Bone marrow (tissue), 2 donors: Measurements from ENCODE around the gene MEIOSIN.
"Not testable (repeated sequence)": the region's sequence is repeated elsewhere in the genome, so short reads cannot be mapped to it uniquely, and the experiment has no call there.

ENCODE experiments used
- DNase-seq, 2 donors: peaks; one replicate each; lab custom pipeline; 2025; lab: John Stamatoyannopoulos, UW

MEIOSIN gene

GRCh38 chr19:45798995-45799517 lies 65.8 kb downstream of the MEIOSIN start:
- DNase-seq = peak; percentile 20 to 54

- not testable (repeated sequence) for DNase-seq
Observed at GRCh38 chr19:45799541-45799940, 66.3 kb downstream of the MEIOSIN start.

- DNase-seq = no peak
Observed at GRCh38 chr19:45800070-45800553, 66.9 kb downstream of the MEIOSIN start.

- DNase-seq = no peak
Observed at GRCh38 chr19:45801603-45802175, 68.5 kb downstream of the MEIOSIN start.

DNA sequence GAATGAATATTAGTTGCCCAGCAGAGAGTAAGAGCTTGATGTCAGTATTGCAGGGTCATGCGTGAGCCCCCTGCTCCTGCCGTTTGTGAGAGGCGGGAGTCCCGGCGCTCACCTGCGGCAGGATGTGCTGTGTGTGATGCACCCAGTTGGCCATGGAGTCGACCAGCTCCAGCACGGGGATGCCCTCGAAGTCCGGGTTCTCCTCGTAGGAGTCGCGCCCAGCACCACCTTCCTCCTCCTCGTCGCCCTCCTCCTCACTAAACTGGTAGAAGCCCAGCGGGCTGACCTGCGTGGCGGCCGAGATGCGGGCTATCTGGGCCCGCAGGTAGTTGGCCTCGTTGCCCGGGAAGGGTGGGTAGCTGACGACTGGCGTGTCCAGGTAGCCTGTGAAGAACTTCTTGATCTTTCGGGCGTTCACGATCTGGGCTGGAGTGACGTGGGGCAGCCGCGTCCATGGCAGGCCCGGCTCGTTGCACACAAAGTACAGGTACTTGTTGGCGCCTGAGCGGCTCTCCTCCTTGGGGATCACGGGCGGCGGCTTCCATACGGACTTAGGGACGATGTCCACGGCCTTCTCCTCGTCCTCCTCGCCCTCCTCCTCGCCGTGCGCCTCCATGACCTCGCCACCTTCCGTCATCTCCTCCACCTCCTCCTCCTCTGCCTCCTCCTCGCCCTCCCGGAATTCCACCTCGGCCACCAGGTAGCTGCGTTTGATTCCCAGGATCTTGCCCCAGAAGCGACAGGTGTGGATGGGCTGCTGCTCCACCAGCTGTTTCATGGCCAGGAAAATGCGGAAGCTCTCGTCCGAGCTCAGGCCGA lies 71.1 kb downstream of the MEIOSIN start:
- no peak for DNase-seq

DNA sequence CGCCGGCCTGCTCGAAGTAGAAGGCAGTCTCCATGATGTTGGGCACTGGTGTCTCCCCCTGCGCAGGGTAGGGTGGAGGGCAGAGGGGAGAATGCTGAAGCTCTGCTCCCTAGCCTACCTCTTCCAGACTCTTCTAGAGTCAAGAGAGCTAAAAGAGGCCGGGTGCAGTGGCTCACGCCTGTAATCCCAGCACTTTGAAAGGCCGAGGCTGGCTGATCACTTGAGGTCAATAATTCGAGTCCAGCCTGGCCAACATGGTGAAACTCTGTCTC lies 71.7 kb downstream of the MEIOSIN start:
- no peak for DNase-seq

DNA sequence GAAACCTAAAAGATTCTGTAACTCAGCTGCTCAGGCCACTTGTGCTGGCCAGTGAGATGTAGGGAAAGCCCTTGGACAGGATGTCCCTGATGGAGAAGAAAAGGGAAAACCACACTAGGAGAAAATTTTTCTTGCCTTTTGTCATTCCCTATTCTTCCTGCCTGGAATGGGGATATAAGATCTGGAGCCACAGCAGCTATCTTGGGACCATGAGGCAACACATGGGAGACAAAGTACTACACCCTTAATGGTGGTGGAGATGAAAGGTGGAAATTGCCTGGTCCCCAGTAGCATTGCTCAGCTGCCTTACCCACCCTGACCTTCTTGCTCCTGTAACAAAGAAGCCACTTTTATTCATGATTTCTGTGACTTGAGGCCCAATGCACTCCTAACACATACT lies 72.5 kb downstream of the MEIOSIN start:
- no peak for DNase-seq

DNA sequence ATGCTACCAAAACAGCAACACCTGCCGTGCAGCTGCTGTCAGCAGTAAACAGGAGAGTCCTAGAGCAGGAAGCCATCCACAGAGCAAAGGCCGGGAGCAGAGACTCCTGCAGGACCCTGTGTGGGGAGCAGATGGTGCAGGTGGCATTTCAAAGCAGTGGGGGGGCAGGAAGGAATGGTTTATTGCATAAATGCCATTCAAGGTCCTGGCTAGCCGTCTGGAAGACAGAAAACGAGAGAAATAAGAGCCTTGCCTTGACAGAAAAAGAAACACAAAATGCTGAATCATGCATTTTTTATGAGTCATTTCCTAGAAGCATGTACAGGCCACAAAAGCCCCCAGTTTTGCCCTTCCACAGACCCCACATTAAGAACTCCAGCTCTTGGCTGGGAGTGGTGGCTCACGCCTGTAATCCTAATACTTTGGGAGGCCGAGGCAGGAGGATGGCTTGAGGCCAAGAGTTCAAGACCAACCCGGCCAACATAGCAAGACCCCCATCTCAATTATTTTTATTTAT lies 76.5 kb downstream of the MEIOSIN start:
- DNase-seq = peak in 1 of 2 donors; percentile 75

DNA sequence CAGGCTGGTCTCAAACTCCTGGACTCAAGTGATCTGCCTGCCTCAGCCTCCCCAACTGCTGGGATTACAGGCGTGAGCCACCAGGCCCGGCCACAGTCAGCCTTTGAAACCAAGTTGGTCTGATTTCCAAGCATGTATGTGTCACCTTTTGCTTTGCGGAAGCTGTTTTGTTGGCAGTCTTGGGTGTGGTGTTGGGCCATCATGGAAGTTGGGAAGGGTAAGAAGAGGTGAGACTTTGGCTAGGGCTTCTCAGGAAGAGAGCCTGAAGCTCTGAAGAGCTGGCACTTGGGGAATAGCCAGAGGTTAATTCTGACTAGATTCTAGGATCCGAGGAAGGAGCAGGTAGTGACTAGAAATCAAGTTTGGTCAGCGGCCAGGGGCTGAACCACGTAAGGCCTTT lies 79.1 kb downstream of the MEIOSIN start:
- DNase-seq = no peak
